Activated B cell treated with CpG ODN at 0.5 μM for 24 hours (primary cell): ENCODE data around the gene RNLS. TPM values are rescaled to one million over a fixed set of nuclear protein-coding genes. Genes with fewer than 3 reads are reported as not detected.

Experiments
- ATAC-seq: fragments of 200-7000 bp; cut with Tn5 transposase; one replicate; pipeline ENCODE4 v1.10.0; 2021; ENCODE audit warnings: low read depth, mild to moderate bottlenecking, moderate library complexity
- CTCF ChIA-PET: fragments of 350-600 bp; sonication (Branson Sonifier 250); formaldehyde crosslinking; loops from one replicate; lab custom pipeline; 2021; ENCODE audit warnings: antibody characterized with exemption; lab: Charles Lee
- POLR2A ChIA-PET: fragments of 350-600 bp; sonication (Branson Sonifier 250); formaldehyde crosslinking; loops from one replicate; lab custom pipeline; 2021; ENCODE audit warnings: antibody characterized with exemption; lab: Charles Lee
- DNase-seq: peaks from one replicate; pipeline ENCODE4 v3.0.0; 2022
- H3K27ac Mint-ChIP-seq: one replicate; pipeline ENCODE4 v1.8.0; 2020; ENCODE audit warnings: mixed read lengths
- H3K27me3 Mint-ChIP-seq: one replicate; pipeline ENCODE4 v1.8.0; 2021; ENCODE audit warnings: mixed read lengths
- H3K36me3 Mint-ChIP-seq: one replicate; pipeline ENCODE4 v1.8.0; 2021; ENCODE audit warnings: low read depth, mixed read lengths
- H3K4me1 Mint-ChIP-seq: one replicate; pipeline ENCODE4 v1.8.0; 2021; ENCODE audit warnings: mixed read lengths
- H3K4me3 Mint-ChIP-seq: one replicate; pipeline ENCODE4 v1.8.0; 2020; ENCODE audit warnings: mild to moderate bottlenecking, mixed read lengths
- H3K9me3 Mint-ChIP-seq: one replicate; pipeline ENCODE4 v1.8.0; 2020; ENCODE audit warnings: mixed read lengths
- CTCF ChIP-seq: fragments of 200-600 bp; IDR thresholded peaks from one replicate; pipeline ENCODE4 v1.8.0; 2022; ENCODE audit warnings: antibody characterized with exemption, mild to moderate bottlenecking
- intact Hi-C: fragments of 100-400 bp; cut with micrococcal nuclease; formaldehyde crosslinking; loops from one replicate; pipeline ENCODE4 v1.15.1; 2024
- total RNA-seq: library from RNA; stranded (reverse); gene quantifications from 2 replicates; pipeline ENCODE4 v1.2.3, GENCODE V29; 2022

RNLS gene
- total RNA-seq, 1 donor from 2014 or later = 5.7 TPM

GRCh38 chr10:88316292-88316861, 266.7 kb downstream of the RNLS start:
- H3K4me3 Mint-ChIP-seq = no peak overlapping the region
- intact Hi-C loops = no loop called here
- H3K9me3 Mint-ChIP-seq = peaks cover 20% of the 10 kb centered on the region
- no peaks in the 10 kb centered on the region for H3K27me3 Mint-ChIP-seq
- ATAC-seq (no peak), DNase-seq (no peak)
- peaks cover 20% of the 10 kb centered on the region for H3K36me3 Mint-ChIP-seq
- H3K4me1 Mint-ChIP-seq = peaks cover 33% of the 10 kb centered on the region
- ChIA-PET POLR2A (interaction anchor here (1.5 kb wide), 1 partner anchor 10 kb away, joined by 3 read pairs; no protein-coding TSS in a partner anchor), CTCF (interaction anchor here (2.1 kb wide), 1 partner anchor 70 kb away, joined by 5 read pairs; no protein-coding TSS in a partner anchor)
- peak overlapping the region; percentile 19 for H3K27ac Mint-ChIP-seq
- no peak for TF ChIP-seq CTCF

- H3K27me3 Mint-ChIP-seq = no peaks in the 10 kb centered on the region
- ATAC-seq (no peak), DNase-seq (no peak)
- H3K36me3 Mint-ChIP-seq = peaks cover 17% of the 10 kb centered on the region
- ChIA-PET CTCF (interaction anchor here (2.1 kb wide), 1 partner anchor 71 kb away, joined by 5 read pairs; no protein-coding TSS in a partner anchor), POLR2A (no interaction called here)
- no peak overlapping the region for H3K4me3 Mint-ChIP-seq
- H3K9me3 Mint-ChIP-seq = peaks cover 14% of the 10 kb centered on the region
- no peak for TF ChIP-seq CTCF
- intact Hi-C loops = loop anchor here (2.0 kb wide), 1 partner anchor 455 kb away; no protein-coding TSS in a partner anchor
- no peak overlapping the region for H3K27ac Mint-ChIP-seq
- H3K4me1 Mint-ChIP-seq = peaks cover 34% of the 10 kb centered on the region
These were observed 267.4 kb downstream of the RNLS start for GRCh38 chr10:88315755-88316154.

- Mint-ChIP-seq H3K4me3 (no peak overlapping the region), H3K4me1 (peaks cover 37% of the 10 kb centered on the region), H3K9me3 (peaks cover 3% of the 10 kb centered on the region), H3K27me3 (no peaks in the 10 kb centered on the region), H3K27ac (no peak overlapping the region), H3K36me3 (peaks cover 5% of the 10 kb centered on the region)
- DNase-seq (no peak), ATAC-seq (no peak)
- intact Hi-C loops = loop anchor here (2.0 kb wide), 1 partner anchor 454 kb away; no protein-coding TSS in a partner anchor
- ChIA-PET CTCF (interaction anchor here (0.9 kb wide), 1 partner anchor 75 kb away, joined by 3 read pairs; no protein-coding TSS in a partner anchor), POLR2A (interaction anchor here (1.2 kb wide), 1 partner anchor 22 kb away, joined by 3 read pairs; no protein-coding TSS in a partner anchor)
- TF ChIP-seq CTCF = no peak
These were observed 268.8 kb downstream of the RNLS start for GRCh38 chr10:88314362-88314761.

GRCh38 chr10:88313878-88314277, 269.2 kb downstream of the RNLS start:
- Mint-ChIP-seq H3K4me3 (no peak overlapping the region), H3K9me3 (peaks cover under 1% of the 10 kb centered on the region), H3K27me3 (no peaks in the 10 kb centered on the region), H3K4me1 (peaks cover 42% of the 10 kb centered on the region), H3K27ac (no peak overlapping the region), H3K36me3 (peaks cover under 1% of the 10 kb centered on the region)
- ATAC-seq = no peak
- DNase-seq = no peak
- intact Hi-C loops = loop anchor here (2.0 kb wide), 1 partner anchor 453 kb away; no protein-coding TSS in a partner anchor
- TF ChIP-seq CTCF = no peak
- ChIA-PET CTCF (no interaction called here), POLR2A (interaction anchor here (1.2 kb wide), 1 partner anchor 22 kb away, joined by 3 read pairs; no protein-coding TSS in a partner anchor)

GRCh38 chr10:88312855-88313254, 270.3 kb downstream of the RNLS start:
- Mint-ChIP-seq H3K36me3 (no peaks in the 10 kb centered on the region), H3K27ac (no peak overlapping the region), H3K4me3 (no peak overlapping the region), H3K27me3 (no peaks in the 10 kb centered on the region), H3K4me1 (peaks cover 52% of the 10 kb centered on the region), H3K9me3 (no peaks in the 10 kb centered on the region)
- ATAC-seq (no peak), DNase-seq (no peak)
- intact Hi-C loops = no loop called here
- CTCF ChIA-PET = no interaction called here
- POLR2A ChIA-PET = no interaction called here
- TF ChIP-seq CTCF = no peak
